GM23338 (cell line): ENCODE results near the gene METTL21C. TPM values are rescaled to one million over a fixed set of nuclear protein-coding genes. Genes with fewer than 3 reads are reported as not detected.

ENCODE experiments used
- ATAC-seq: fragments of 200-7000 bp; cut with Tn5 transposase; 3 replicates; pipeline ENCODE4 v1.9.1; 2020
- DNase-seq: peaks from one replicate; pipeline ENCODE4 v3.0.0-alpha.2; 2015; ENCODE audit warnings: low spot score
- H2AFZ ChIP-seq: fragments of 200-600 bp; sonication (generic); 2 replicates; pipeline ENCODE4 v1.8.0; 2016; ENCODE audit warnings: antibody characterized with exemption, mild to moderate bottlenecking, moderate library complexity
- H3F3A ChIP-seq: fragments of 200-600 bp; sonication (generic); replicated peaks from 2 replicates; pipeline ENCODE4 v1.8.0; 2017; ENCODE audit warnings: antibody characterized with exemption, mixed run types, low read depth
- H3K27ac ChIP-seq: fragments of 200-600 bp; sonication (generic); 2 replicates; pipeline ENCODE4 v1.6.1; 2016; ENCODE audit warnings: low read depth
- H3K27me3 ChIP-seq: fragments of 200-600 bp; sonication (generic); 2 replicates; pipeline ENCODE4 v1.8.0; 2016; ENCODE audit warnings: mild to moderate bottlenecking, mixed run types, moderate library complexity; ENCODE audit not compliant: insufficient read depth
- H3K36me3 ChIP-seq: fragments of 200-600 bp; sonication (generic); 2 replicates; pipeline ENCODE4 v1.8.0; 2016; ENCODE audit warnings: mild to moderate bottlenecking; ENCODE audit not compliant: insufficient read depth
- H3K4me1 ChIP-seq: fragments of 200-600 bp; sonication (generic); 2 replicates; pipeline ENCODE4 v1.8.0; 2016; ENCODE audit warnings: mild to moderate bottlenecking, moderate library complexity; ENCODE audit not compliant: insufficient read depth
- H3K4me2 ChIP-seq: fragments of 200-600 bp; sonication (generic); 2 replicates; pipeline ENCODE4 v1.7.1; 2017; ENCODE audit warnings: mixed run types
- H3K4me3 ChIP-seq: fragments of 200-600 bp; sonication (generic); 2 replicates; pipeline ENCODE4 v1.6.1; 2016; ENCODE audit warnings: mixed run types
- H3K79me2 ChIP-seq: fragments of 200-600 bp; sonication (generic); replicated peaks from 2 replicates; pipeline ENCODE4 v1.8.0; 2017; ENCODE audit warnings: mild to moderate bottlenecking; ENCODE audit not compliant: insufficient read depth
- H3K9me2 ChIP-seq: fragments of 200-600 bp; sonication (generic); 2 replicates; pipeline ENCODE4 v1.8.0; 2017; ENCODE audit not compliant: insufficient read depth
- H4K20me1 ChIP-seq: fragments of 200-600 bp; sonication (generic); replicated peaks from 2 replicates; pipeline ENCODE4 v1.8.0; 2017; ENCODE audit warnings: mild to moderate bottlenecking; ENCODE audit not compliant: insufficient read depth
- H3K27ac Mint-ChIP-seq: 2 replicates; pipeline ENCODE4 v1.8.0; 2020; ENCODE audit warnings: inconsistent platforms, mild to moderate bottlenecking, moderate library complexity, mixed read lengths
- H3K27me3 Mint-ChIP-seq: 3 replicates; pipeline ENCODE4 v1.8.0; 2022; ENCODE audit warnings: low read depth, mild to moderate bottlenecking, moderate library complexity, mixed read lengths, inconsistent platforms; ENCODE audit not compliant: insufficient read depth, poor library complexity
- H3K36me3 Mint-ChIP-seq: 3 replicates; pipeline ENCODE4 v1.8.0; 2021; ENCODE audit warnings: low read depth, mild to moderate bottlenecking, inconsistent platforms, moderate library complexity, mixed read lengths
- H3K4me1 Mint-ChIP-seq: 3 replicates; pipeline ENCODE4 v1.8.0; 2020; ENCODE audit warnings: mild to moderate bottlenecking, inconsistent platforms, mixed read lengths
- H3K4me3 Mint-ChIP-seq: 3 replicates; pipeline ENCODE4 v1.8.0; 2021; ENCODE audit warnings: moderate library complexity, mild to moderate bottlenecking, inconsistent platforms, mixed read lengths
- H3K9me3 Mint-ChIP-seq: 3 replicates; pipeline ENCODE4 v1.8.0; 2020; ENCODE audit warnings: moderate library complexity, mild to moderate bottlenecking, inconsistent platforms, mixed read lengths
- CTCF ChIP-seq, 2 experiments: fragments of 200-600 bp in 1 of 2; sonication (generic) in 1 of 2; conservative IDR thresholded peaks; 2 replicates each; pipeline versions ENCODE4 v1.5.1 to v1.6.1; 2016 to 2017; ENCODE audit warnings: antibody characterized with exemption in 2 of 2, low read depth in 2 of 2, mild to moderate bottlenecking in 2 of 2, moderate library complexity in 1 of 2
- ETS1 ChIP-seq: IDR thresholded peaks from 2 replicates; pipeline ENCODE4 v1.6.1; 2016; ENCODE audit warnings: antibody characterized with exemption
- EZH2 ChIP-seq: fragments of 200-600 bp; sonication (generic); IDR thresholded peaks from one replicate; pipeline ENCODE4 v1.8.0; 2017; ENCODE audit warnings: antibody characterized with exemption, mild to moderate bottlenecking, low read depth; ENCODE audit not compliant: unreplicated experiment
- EZH2phosphoT487 ChIP-seq: fragments of 200-600 bp; sonication (generic); IDR thresholded peaks from one replicate; pipeline ENCODE4 v1.8.1; 2018; ENCODE audit warnings: antibody characterized with exemption; ENCODE audit not compliant: unreplicated experiment
- REST ChIP-seq: IDR thresholded peaks from one replicate; pipeline ENCODE4 v1.6.1; 2018; ENCODE audit warnings: antibody characterized with exemption; ENCODE audit not compliant: unreplicated experiment
- ZNF114 ChIP-seq: fragments of 250-450 bp; sonication (Bioruptor Pico); IDR thresholded peaks from 2 replicates; pipeline ENCODE4 v1.5.0; 2020; ENCODE audit warnings: mild to moderate bottlenecking, moderate library complexity
- ZNF331 ChIP-seq: fragments of 250-450 bp; sonication (Bioruptor Pico); IDR thresholded peaks from 2 replicates; pipeline ENCODE4 v1.5.0; 2020; ENCODE audit warnings: low read depth, mild to moderate bottlenecking, moderate library complexity
- ZNF462 ChIP-seq: fragments of 250-450 bp; sonication (Bioruptor Pico); IDR thresholded peaks from 2 replicates; pipeline ENCODE4 v1.5.0; 2020; ENCODE audit warnings: mild to moderate bottlenecking, moderate library complexity
- polyA plus RNA-seq: library from polyadenylated mRNA; unstranded; fragments of >200 nt; fragmentation: Nextera tagmentation; extraction: Ambion mirVana; gene quantifications from 2 replicates; pipeline ENCODE4 v1.2.1, GENCODE V29; 2016
- total RNA-seq: library from RNA; depleted of rRNA; stranded (reverse); fragments of >200 nt; shearing (Covaris generic); gene quantifications from 2 replicates; pipeline ENCODE4 v1.2.3, GENCODE V29; 2014

METTL21C gene
- total and polyA plus RNA-seq, 2 experiments from 2014 or later = not detected

- TF ChIP-seq CTCF (conservative IDR thresholded peaks at IDR 0.05; ENCODE audit: low read depth in 2 of 2) = no peak
- no peak for TF ChIP-seq ZNF462 (CRISPR knock-in tag)
- no peak for TF ChIP-seq EZH2
- TF ChIP-seq ZNF114 (CRISPR knock-in tag) = no peak
These were observed 16.3 kb downstream of the METTL21C start (continued) for GRCh38 chr13:102678339-102679107.

- Histone ChIP-seq H3F3A (0 out of 2 replicates have a peak, but pooled peaks cover 3% of the 10 kb centered on the region), H4K20me1 (no peaks in the 10 kb centered on the region), H3K9me2 (no peaks in the 10 kb centered on the region), H2AFZ (no peak overlapping the region), H3K27ac (no peak overlapping the region), H3K4me1 (0 out of 2 replicates have a peak, but pooled peaks cover 6% of the 10 kb centered on the region), H3K36me3 (peaks cover 31% of the 10 kb centered on the region), H3K4me3 (no peak overlapping the region), H3K4me2 (no peak overlapping the region), H3K79me2 (no peaks in the 10 kb centered on the region), H3K27me3 (no peaks in the 10 kb centered on the region)
- peaks cover 48% of the 10 kb centered on the region for H3K36me3 Mint-ChIP-seq
- no peak overlapping the region for H3K27ac Mint-ChIP-seq
- DNase-seq (no peak), ATAC-seq (no peak)
- H3K4me1 Mint-ChIP-seq = peaks cover 5% of the 10 kb centered on the region; the same call in 2 of the 3 replicates
- H3K4me3 Mint-ChIP-seq = no peak overlapping the region
- no peaks in the 10 kb centered on the region for H3K27me3 Mint-ChIP-seq
- no peaks in the 10 kb centered on the region; the same call in 2 of the 3 replicates for H3K9me3 Mint-ChIP-seq
- no peak for TF ChIP-seq ETS1
- TF ChIP-seq REST = no peak
- no peak for TF ChIP-seq EZH2
- TF ChIP-seq EZH2phosphoT487 = no peak
- no peak for TF ChIP-seq ZNF331 (CRISPR knock-in tag)
These were observed 17.7 kb downstream of the METTL21C start for GRCh38 chr13:102677122-102677521.
